Body of pancreas (tissue), 4 donors: ENCODE results near the gene AP1M1. TPM values are rescaled to one million over a fixed set of nuclear protein-coding genes. Genes with fewer than 3 reads are reported as not detected.

Source experiments
- ATAC-seq: fragments of 150-250 bp; one replicate; pipeline ENCODE4 v1.9.1; 2016
- DNase-seq, 4 donors: peaks; one replicate each; pipeline ENCODE4 v3.0.0-alpha.2; 2019
- H3K27ac ChIP-seq, 4 donors: fragments of 200-600 bp; sonication (generic); 1 replicate in 3 of 4; 2 replicates in 1 of 4; pipeline versions ENCODE4 v1.5.1 to v1.6.1; 2016 to 2019; ENCODE audit warnings: mild to moderate bottlenecking in 1 of 4, mixed read lengths in 1 of 4, moderate library complexity in 1 of 4
- H3K27me3 ChIP-seq, 2 donors: fragments of 200-600 bp; sonication (generic); one replicate each; pipeline ENCODE4 v1.6.0; 2016; ENCODE audit warnings: mild to moderate bottlenecking in 1 of 2
- H3K36me3 ChIP-seq, 2 donors: fragments of 200-600 bp; sonication (generic); replicated peaks in 1 of 2; 2 replicates each; pipeline ENCODE4 v1.5.1; 2016; ENCODE audit warnings: low read depth in 2 of 2; ENCODE audit not compliant: insufficient read depth in 1 of 2
- H3K4me1 ChIP-seq: fragments of 200-600 bp; sonication (generic); one replicate; pipeline ENCODE4 v1.6.0; 2016
- H3K4me3 ChIP-seq, 2 donors: fragments of 200-600 bp; sonication (generic); 1 replicate in 1 of 2; 2 replicates in 1 of 2; pipeline ENCODE4 v1.5.1; 2016 to 2019
- H3K9me3 ChIP-seq, 3 donors: fragments of 200-600 bp; sonication (generic); 1 replicate in 2 of 3; 2 replicates in 1 of 3; pipeline ENCODE4 v1.5.1; 2016
- POLR2A ChIP-seq, 3 donors: fragments of 450-650 bp; IDR thresholded peaks; one replicate each; pipeline ENCODE4 v1.6.1; 2016; ENCODE audit warnings: antibody characterized with exemption in 3 of 3, mild to moderate bottlenecking in 2 of 3
- WGBS, 2 donors: methylation state at CpG; one replicate each; pipeline ENCODE4 v1.1.5; 2017; 5-methylcytosine and 5-hydroxymethylcytosine counted together
- intact Hi-C: fragments of 100-400 bp; cut with DNase I; formaldehyde crosslinking; loops from one replicate; pipeline ENCODE4 v1.15.1; 2023
- total RNA-seq, 2 donors: library from RNA; depleted of rRNA; stranded (reverse); fragments of >200 nt; gene quantifications; one replicate each; pipeline ENCODE4 v1.1.0, GENCODE V29; 2016
- TF ChIP-seq, protein P1 (sequence below), 7 experiments: fragments of 450-650 bp in 4 of 7; fragments of 200-600 bp in 3 of 7; sonication (generic) in 3 of 7; IDR thresholded peaks; one replicate each; pipeline ENCODE4 v1.5.1; 2016 to 2019; ENCODE audit warnings: antibody characterized with exemption in 7 of 7

Gene AP1M1
- total RNA-seq, 2 donors from 2014 or later = 22.3 to 23.1 TPM

- Histone ChIP-seq H3K4me1 (peaks cover 37% of the 10 kb centered on the region), H3K9me3 (no peaks in the 10 kb centered on the region), H3K4me3 (no peak overlapping the region), H3K27me3 (no peaks in the 10 kb centered on the region), H3K27ac (peak overlapping the region in 3 of 4 donors; percentile 57 to 68 (median 65)), H3K36me3 (no peaks in the 10 kb centered on the region)
- intact Hi-C loops = no loop called here
- DNase-seq = no peak
- no peak for ATAC-seq
- no peak for TF ChIP-seq POLR2A (IDR thresholded peaks at IDR 0.05)
- TF ChIP-seq, protein P1, sequence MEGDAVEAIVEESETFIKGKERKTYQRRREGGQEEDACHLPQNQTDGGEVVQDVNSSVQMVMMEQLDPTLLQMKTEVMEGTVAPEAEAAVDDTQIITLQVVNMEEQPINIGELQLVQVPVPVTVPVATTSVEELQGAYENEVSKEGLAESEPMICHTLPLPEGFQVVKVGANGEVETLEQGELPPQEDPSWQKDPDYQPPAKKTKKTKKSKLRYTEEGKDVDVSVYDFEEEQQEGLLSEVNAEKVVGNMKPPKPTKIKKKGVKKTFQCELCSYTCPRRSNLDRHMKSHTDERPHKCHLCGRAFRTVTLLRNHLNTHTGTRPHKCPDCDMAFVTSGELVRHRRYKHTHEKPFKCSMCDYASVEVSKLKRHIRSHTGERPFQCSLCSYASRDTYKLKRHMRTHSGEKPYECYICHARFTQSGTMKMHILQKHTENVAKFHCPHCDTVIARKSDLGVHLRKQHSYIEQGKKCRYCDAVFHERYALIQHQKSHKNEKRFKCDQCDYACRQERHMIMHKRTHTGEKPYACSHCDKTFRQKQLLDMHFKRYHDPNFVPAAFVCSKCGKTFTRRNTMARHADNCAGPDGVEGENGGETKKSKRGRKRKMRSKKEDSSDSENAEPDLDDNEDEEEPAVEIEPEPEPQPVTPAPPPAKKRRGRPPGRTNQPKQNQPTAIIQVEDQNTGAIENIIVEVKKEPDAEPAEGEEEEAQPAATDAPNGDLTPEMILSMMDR (IDR thresholded peaks at IDR 0.05) = no peak
- 36 to 40% methylated on average over 15 to 18 of the region's 18 CpGs for WGBS, 2 donors
These were observed 64.1 kb downstream of the AP1M1 start for GRCh38 chr19:16261584-16262368.

GRCh38 chr19:16262618-16263017 lies 64.9 kb downstream of the AP1M1 start:
- no peak for TF ChIP-seq POLR2A (IDR thresholded peaks at IDR 0.05)
- TF ChIP-seq, protein P1 (IDR thresholded peaks at IDR 0.05) = no peak
- Histone ChIP-seq H3K4me1 (peaks cover 37% of the 10 kb centered on the region), H3K27me3 (no peaks in the 10 kb centered on the region), H3K36me3 (no peaks in the 10 kb centered on the region), H3K27ac (peak overlapping the region; percentile 32 to 68 (median 61)), H3K9me3 (no peaks in the 10 kb centered on the region), H3K4me3 (no peak overlapping the region)
- peak; percentile 82 for ATAC-seq
- DNase-seq = peak; percentile 80 to 92 (median 88)
- intact Hi-C loops = no loop called here
- 5 to 15% methylated on average over 6 to 8 of the region's 8 CpGs for WGBS, 2 donors

- no peak for DNase-seq
- H3K9me3 ChIP-seq = no peaks in the 10 kb centered on the region
- no peak for ATAC-seq
- WGBS, 2 donors = 27 to 30% methylated on average over 10 to 14 of the region's 14 CpGs
- peak overlapping the region; percentile 32 to 68 (median 61) for H3K27ac ChIP-seq
- H3K4me3 ChIP-seq = no peak overlapping the region
- intact Hi-C loops = no loop called here
- H3K27me3 ChIP-seq = no peaks in the 10 kb centered on the region
- no peak for TF ChIP-seq POLR2A (IDR thresholded peaks at IDR 0.05)
- TF ChIP-seq, protein P1 (IDR thresholded peaks at IDR 0.05) = no peak
- peaks cover 36% of the 10 kb centered on the region for H3K4me1 ChIP-seq
- H3K36me3 ChIP-seq = no peaks in the 10 kb centered on the region
These were observed 65.5 kb downstream of the AP1M1 start for GRCh38 chr19:16263141-16263761.

DNA sequence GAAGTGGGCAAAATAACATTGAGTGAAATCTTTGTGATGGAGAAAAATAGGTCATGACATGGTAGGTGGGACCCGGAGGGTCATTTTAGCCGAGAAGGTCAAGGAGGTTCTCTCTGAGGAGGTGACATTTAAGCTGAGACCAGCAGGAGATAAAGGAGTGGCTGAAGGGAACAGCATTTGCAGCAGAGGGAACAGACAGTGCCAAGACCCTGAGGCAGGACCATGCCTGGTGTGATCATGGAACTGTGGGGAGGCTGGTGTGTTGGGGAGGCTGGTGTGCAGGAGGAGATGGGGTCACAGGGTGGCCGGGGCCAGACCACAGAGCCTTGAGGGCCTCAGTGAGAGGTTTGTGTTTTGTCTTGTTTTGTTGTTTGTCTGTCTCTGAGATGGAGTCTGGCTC lies 67.5 kb downstream of the AP1M1 start:
- no peaks in the 10 kb centered on the region for H3K27me3 ChIP-seq
- H3K4me1 ChIP-seq = peaks cover 28% of the 10 kb centered on the region
- no peaks in the 10 kb centered on the region for H3K9me3 ChIP-seq
- WGBS, 2 donors = 80 to 85% methylated on average over 3 of the region's 3 CpGs
- H3K4me3 ChIP-seq = no peak overlapping the region
- no peak for ATAC-seq
- no peaks in the 10 kb centered on the region for H3K36me3 ChIP-seq
- no peak for TF ChIP-seq POLR2A (IDR thresholded peaks at IDR 0.05)
- TF ChIP-seq, protein P1 (IDR thresholded peaks at IDR 0.05) = no peak
- no peak for DNase-seq
- intact Hi-C loops = no loop called here
- H3K27ac ChIP-seq = no peak overlapping the region
